ENCODE data around the gene CALHM6. TPM values are rescaled to one million over a fixed set of nuclear protein-coding genes. Genes with fewer than 3 reads are reported as not detected.

CALHM6 gene
- total RNA-seq, 5 donors from 2014 or later (not counting 1 experiment from before 2014, with no cell fraction given): 0.53 to 15.4 (median 3.8) TPM

DNA sequence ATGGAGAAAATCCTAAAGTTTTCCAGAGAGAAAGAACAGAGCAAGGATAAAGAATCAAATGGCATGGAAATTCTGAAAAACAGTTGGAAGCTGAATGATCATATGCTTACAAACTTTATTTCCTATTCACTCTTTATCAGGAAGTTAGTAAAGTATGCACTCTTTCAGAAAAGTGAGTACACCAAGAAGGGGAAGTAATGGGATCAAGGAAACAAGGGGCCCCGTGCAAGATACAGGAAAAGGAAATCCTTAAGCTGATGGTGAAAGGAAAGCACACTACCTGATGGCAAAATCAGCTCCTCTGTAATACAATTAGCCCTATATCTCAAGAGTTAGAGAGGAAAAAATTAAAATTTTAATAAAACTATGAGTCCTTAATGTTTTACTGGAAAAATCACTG is 14.0 kb downstream of the CALHM6 start:
- DNase-seq (no peak), ATAC-seq (replicated peaks in 1 of 4) (no peak)
- Histone ChIP-seq H3K4me1 (ENCODE audit: control insufficient read depth in 1 of 2, extremely low read depth in 1 of 2, insufficient read depth in 2 of 2, low read length in 2 of 2) (peaks cover 6 to 9% of the 10 kb centered on the region in 2 experiments), H3K9me3 (no peaks in the 10 kb centered on the region), H3K4me3 (ENCODE audit: control insufficient read depth in 1 of 2, extremely low read depth in 1 of 2, low read length in 1 of 2) (peak overlapping the region in 1 of 2 donors; percentile 26), H3K27ac (ENCODE audit: low read length) (peak overlapping the region; percentile 62), H3K27me3 (replicated peaks in 1 of 2; ENCODE audit: control insufficient read depth in 2 of 2, extremely low read depth in 1 of 2, insufficient read depth in 2 of 2, low read length in 1 of 2) (no peaks in the 10 kb centered on the region), H3K36me3 (ENCODE audit: control insufficient read depth in 2 of 2, extremely low read depth in 1 of 2, insufficient read depth in 1 of 2, low read length in 1 of 2) (no peaks in the 10 kb centered on the region)
- whole genome bisulfite sequencing (ENCODE audit: insufficient coverage): no CpG with 5 or more reads among the region's 1 CpG
- H3K4me1 Mint-ChIP-seq: peaks cover 22 to 30% (median 23%) of the 10 kb centered on the region in 3 donors
- H3K27ac Mint-ChIP-seq: peak overlapping the region in 1 of 2 donors; percentile 89
- peaks cover 0 to 8% of the 10 kb centered on the region in 2 donors for H3K27me3 Mint-ChIP-seq
- POLR2A ChIA-PET: no interaction called here
- peak overlapping the region in 2 of 3 donors; percentile 66 to 74 for H3K4me3 Mint-ChIP-seq
- H3K36me3 Mint-ChIP-seq: no peaks in the 10 kb centered on the region
- no peaks in the 10 kb centered on the region for H3K9me3 Mint-ChIP-seq
- CTCF ChIA-PET: no interaction called here

DNA sequence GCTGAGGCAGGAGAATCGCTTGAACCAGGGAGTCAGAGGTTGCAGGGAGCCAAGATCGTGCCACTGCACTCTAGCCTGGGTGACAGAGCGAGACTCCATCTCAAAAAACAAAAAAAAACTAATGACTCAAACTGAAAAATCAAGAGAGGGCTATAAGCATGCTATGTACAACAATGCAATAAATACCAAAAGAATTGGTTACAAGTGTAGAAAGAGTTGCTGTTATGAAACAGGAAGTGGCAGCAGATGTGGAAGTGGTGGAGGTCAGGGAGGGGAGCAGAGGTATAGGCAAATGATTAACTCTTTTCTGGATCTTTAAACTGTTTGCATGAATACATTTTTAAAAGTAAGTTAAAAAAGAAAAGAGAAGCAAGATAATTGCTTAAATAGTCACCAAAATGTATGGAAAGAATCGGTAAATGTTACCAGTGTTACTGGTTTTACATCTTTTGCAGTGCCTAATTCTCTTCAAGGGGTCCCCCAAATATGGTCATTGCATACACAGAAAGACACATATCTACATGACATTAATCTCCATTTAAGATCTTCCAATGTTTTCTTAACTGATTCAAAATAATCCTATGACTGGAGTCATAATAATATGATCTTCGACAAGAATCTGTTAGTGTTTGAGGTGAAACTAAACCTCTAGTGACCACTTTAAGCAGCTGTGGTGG is 15.0 kb downstream of the CALHM6 start:
- peak in 15 of 35 experiments; percentile 3 to 53 (median 11) for DNase-seq
- ChIA-PET CTCF (interaction anchor here in 1 of 2 donors (0.7 kb wide), 1 partner anchor 84 kb away, joined by 3 read pairs; no protein-coding TSS in a partner anchor), POLR2A (no interaction called here)
- peak overlapping the region; percentile 17 to 74 (median 66) for H3K4me3 Mint-ChIP-seq
- peak; percentile 57 to 98 (median 78) for ATAC-seq (replicated peaks in 1 of 4)
- peaks cover 0 to 8% of the 10 kb centered on the region in 2 donors for H3K27me3 Mint-ChIP-seq
- no peaks in the 10 kb centered on the region for H3K9me3 Mint-ChIP-seq
- Histone ChIP-seq H3K27ac (ENCODE audit: low read length) (peak overlapping the region; percentile 62), H3K9me3 (no peaks in the 10 kb centered on the region), H3K36me3 (ENCODE audit: control insufficient read depth in 2 of 2, extremely low read depth in 1 of 2, insufficient read depth in 1 of 2, low read length in 1 of 2) (no peaks in the 10 kb centered on the region), H3K27me3 (replicated peaks in 1 of 2; ENCODE audit: control insufficient read depth in 2 of 2, extremely low read depth in 1 of 2, insufficient read depth in 2 of 2, low read length in 1 of 2) (no peaks in the 10 kb centered on the region), H3K4me3 (ENCODE audit: control insufficient read depth in 1 of 2, extremely low read depth in 1 of 2, low read length in 1 of 2) (peak overlapping the region in 1 of 2 donors; percentile 26), H3K4me1 (ENCODE audit: control insufficient read depth in 1 of 2, extremely low read depth in 1 of 2, insufficient read depth in 2 of 2, low read length in 2 of 2) (peaks cover 6 to 9% of the 10 kb centered on the region in 2 experiments)
- peaks cover 22 to 30% (median 23%) of the 10 kb centered on the region in 3 donors for H3K4me1 Mint-ChIP-seq
- no CpG with 5 or more reads among the region's 5 CpGs for WGBS (ENCODE audit: insufficient coverage)
- H3K27ac Mint-ChIP-seq: peak overlapping the region; percentile 77 to 89
- H3K36me3 Mint-ChIP-seq: no peaks in the 10 kb centered on the region

DNA sequence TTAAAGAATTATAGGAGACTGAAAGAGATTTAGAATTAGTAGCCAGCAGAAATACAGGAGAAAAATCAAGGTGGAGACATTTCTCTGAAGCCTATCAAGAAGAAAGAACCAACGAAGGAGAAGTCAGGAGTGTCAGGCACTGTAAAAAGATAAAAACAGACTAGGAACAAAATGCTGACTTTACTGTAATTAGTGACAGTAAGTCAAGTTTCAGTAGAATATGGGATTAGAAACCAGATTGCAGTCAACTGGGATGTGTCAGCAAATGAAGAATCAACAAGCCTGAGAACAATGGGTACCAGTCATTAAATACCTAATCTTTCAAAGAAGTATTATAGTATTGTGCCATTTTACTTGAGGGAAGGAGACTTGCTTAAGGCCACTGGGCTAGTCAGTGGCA is 21.6 kb downstream of the CALHM6 start:
- Histone ChIP-seq H3K36me3 (ENCODE audit: control insufficient read depth in 2 of 2, extremely low read depth in 1 of 2, insufficient read depth in 1 of 2, low read length in 1 of 2) (no peaks in the 10 kb centered on the region), H3K27me3 (replicated peaks in 1 of 2; ENCODE audit: control insufficient read depth in 2 of 2, extremely low read depth in 1 of 2, insufficient read depth in 2 of 2, low read length in 1 of 2) (no peaks in the 10 kb centered on the region), H3K9me3 (no peaks in the 10 kb centered on the region), H3K4me1 (ENCODE audit: control insufficient read depth in 1 of 2, extremely low read depth in 1 of 2, insufficient read depth in 2 of 2, low read length in 2 of 2) (no peaks in the 10 kb centered on the region), H3K27ac (ENCODE audit: low read length) (no peak overlapping the region), H3K4me3 (ENCODE audit: control insufficient read depth in 1 of 2, extremely low read depth in 1 of 2, low read length in 1 of 2) (no peak overlapping the region)
- CTCF ChIA-PET: no interaction called here
- no peak overlapping the region for H3K4me3 Mint-ChIP-seq
- DNase-seq (no peak), ATAC-seq (replicated peaks in 1 of 4) (no peak)
- H3K4me1 Mint-ChIP-seq: no peaks in the 10 kb centered on the region
- POLR2A ChIA-PET: no interaction called here
- H3K9me3 Mint-ChIP-seq: no peaks in the 10 kb centered on the region
- H3K36me3 Mint-ChIP-seq: no peaks in the 10 kb centered on the region
- H3K27ac Mint-ChIP-seq: no peak overlapping the region
- WGBS (ENCODE audit: insufficient coverage): 63% methylated on average over 1 of the region's 1 CpG
- peaks cover 9 to 20% of the 10 kb centered on the region in 2 donors for H3K27me3 Mint-ChIP-seq

DNA sequence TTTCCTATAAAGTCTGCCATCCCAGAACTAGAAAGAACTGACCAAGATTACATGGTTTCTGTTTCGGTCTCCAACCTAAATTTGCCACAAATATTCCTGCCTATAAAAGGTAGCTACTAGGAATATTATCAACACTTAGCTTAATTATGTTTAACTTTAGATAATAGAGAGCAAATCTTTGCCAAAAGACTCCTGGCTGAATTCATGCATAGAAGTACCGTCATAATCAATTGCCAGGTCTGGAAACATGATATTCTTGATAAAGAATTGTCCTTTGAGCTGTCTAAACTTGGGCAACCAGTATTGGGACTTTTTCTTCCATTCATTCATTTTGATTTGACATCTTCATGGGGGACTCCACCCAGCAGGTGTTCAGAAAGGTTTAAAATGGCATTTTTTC is 22.4 kb downstream of the CALHM6 start:
- no peaks in the 10 kb centered on the region for H3K4me1 Mint-ChIP-seq
- Histone ChIP-seq H3K4me1 (ENCODE audit: control insufficient read depth in 1 of 2, extremely low read depth in 1 of 2, insufficient read depth in 2 of 2, low read length in 2 of 2) (no peaks in the 10 kb centered on the region), H3K36me3 (ENCODE audit: control insufficient read depth in 2 of 2, extremely low read depth in 1 of 2, insufficient read depth in 1 of 2, low read length in 1 of 2) (no peaks in the 10 kb centered on the region), H3K27ac (ENCODE audit: low read length) (no peak overlapping the region), H3K4me3 (ENCODE audit: control insufficient read depth in 1 of 2, extremely low read depth in 1 of 2, low read length in 1 of 2) (no peak overlapping the region), H3K9me3 (no peaks in the 10 kb centered on the region), H3K27me3 (replicated peaks in 1 of 2; ENCODE audit: control insufficient read depth in 2 of 2, extremely low read depth in 1 of 2, insufficient read depth in 2 of 2, low read length in 1 of 2) (no peaks in the 10 kb centered on the region)
- POLR2A ChIA-PET: interaction anchor here in 1 of 2 donors (0.6 kb wide), 2 partner anchors 16 to 516 kb away, joined by 3 to 7 read pairs; no protein-coding TSS in a partner anchor
- no peak overlapping the region for H3K27ac Mint-ChIP-seq
- H3K27me3 Mint-ChIP-seq: peaks cover 9 to 22% of the 10 kb centered on the region in 2 donors
- DNase-seq: no peak
- 60% methylated on average over 1 of the region's 2 CpGs for WGBS (ENCODE audit: insufficient coverage)
- no peak overlapping the region for H3K4me3 Mint-ChIP-seq
- H3K9me3 Mint-ChIP-seq: no peaks in the 10 kb centered on the region
- CTCF ChIA-PET: interaction anchor here in 1 of 2 donors (0.6 kb wide), 1 partner anchor 39 kb away, joined by 3 read pairs; no protein-coding TSS in a partner anchor
- no peak for ATAC-seq (replicated peaks in 1 of 4)
- no peaks in the 10 kb centered on the region for H3K36me3 Mint-ChIP-seq

DNA sequence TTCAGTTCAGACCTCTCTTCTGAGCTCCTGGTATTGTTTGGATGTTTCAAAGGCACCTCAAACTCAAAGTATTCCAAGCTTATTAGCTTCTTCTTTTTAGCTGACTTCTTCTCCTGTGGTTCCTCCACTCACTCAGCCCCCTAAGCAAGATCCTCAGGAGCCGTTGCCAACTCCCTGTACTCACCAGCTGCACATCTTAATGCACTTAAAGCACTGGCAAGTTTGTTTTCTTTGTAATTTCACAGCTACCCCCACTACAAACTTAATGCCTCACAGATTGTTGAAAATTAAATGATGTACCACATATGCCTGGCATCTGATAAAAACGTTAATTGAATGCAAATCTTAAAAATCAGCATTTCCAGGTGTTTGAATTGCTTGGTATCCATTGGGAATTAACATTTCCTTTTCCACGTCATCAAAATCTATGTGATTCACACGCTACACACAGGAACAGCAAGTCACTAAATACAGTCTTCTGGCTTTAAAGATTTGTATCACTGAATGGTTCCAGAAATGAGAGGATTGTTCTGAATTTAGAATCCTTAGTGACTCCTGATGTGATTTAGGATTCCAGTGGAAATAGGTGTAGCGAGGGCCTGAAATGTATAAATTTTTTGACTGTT is 24.5 kb downstream of the CALHM6 start:
- CTCF ChIA-PET: interaction anchor here in 1 of 2 donors (0.6 kb wide), 1 partner anchor 133 kb away, joined by 3 read pairs; no protein-coding TSS in a partner anchor
- 31% methylated on average over 1 of the region's 5 CpGs for WGBS (ENCODE audit: insufficient coverage)
- ATAC-seq (replicated peaks in 1 of 4): no peak

DNA sequence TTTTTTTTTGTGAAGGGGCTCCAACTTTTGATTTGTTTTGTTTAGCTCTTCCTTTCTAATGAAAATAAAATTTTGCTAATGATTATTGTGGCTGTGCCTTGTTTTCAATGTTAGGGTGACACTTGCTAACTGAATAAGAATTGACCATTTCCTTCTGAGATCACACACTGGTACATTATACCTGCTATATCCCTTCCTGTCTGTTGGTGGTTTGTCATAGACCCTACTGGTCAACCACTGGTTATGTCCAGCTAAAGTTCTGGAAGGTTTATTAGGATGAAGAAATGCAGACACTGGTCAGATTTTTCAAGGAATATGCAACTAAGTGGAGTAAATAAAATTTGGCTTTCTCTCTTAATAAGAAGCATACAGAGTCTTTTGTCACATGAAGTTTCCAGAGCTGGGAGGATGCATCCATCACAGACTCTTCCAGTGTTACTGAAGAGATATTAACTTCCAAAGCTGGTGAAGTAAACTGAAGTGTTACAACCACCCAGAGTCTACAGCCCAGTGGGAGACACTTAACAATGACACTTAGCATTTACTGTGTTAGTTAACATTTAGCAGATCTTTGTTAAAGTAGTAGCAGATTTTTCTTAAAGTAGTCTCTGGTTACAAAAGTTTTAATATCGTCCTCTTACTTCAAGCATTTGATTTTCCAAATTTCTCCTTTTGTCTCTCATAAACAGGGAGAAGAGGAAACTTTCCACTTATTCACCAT is 30.6 kb downstream of the CALHM6 start:
- Histone ChIP-seq H3K4me1 (ENCODE audit: control insufficient read depth in 1 of 2, extremely low read depth in 1 of 2, insufficient read depth in 2 of 2, low read length in 2 of 2) (no peaks in the 10 kb centered on the region), H3K36me3 (ENCODE audit: control insufficient read depth in 2 of 2, extremely low read depth in 1 of 2, insufficient read depth in 1 of 2, low read length in 1 of 2) (no peaks in the 10 kb centered on the region), H3K27me3 (replicated peaks in 1 of 2; ENCODE audit: control insufficient read depth in 2 of 2, extremely low read depth in 1 of 2, insufficient read depth in 2 of 2, low read length in 1 of 2) (no peaks in the 10 kb centered on the region), H3K4me3 (ENCODE audit: control insufficient read depth in 1 of 2, extremely low read depth in 1 of 2, low read length in 1 of 2) (no peak overlapping the region), H3K9me3 (no peaks in the 10 kb centered on the region), H3K27ac (ENCODE audit: low read length) (no peak overlapping the region)
- DNase-seq (no peak), ATAC-seq (replicated peaks in 1 of 4) (no peak)
- Mint-ChIP-seq H3K9me3 (peaks cover 0 to 11% (median 0%) of the 10 kb centered on the region in 3 donors), H3K4me1 (no peaks in the 10 kb centered on the region), H3K27ac (no peak overlapping the region), H3K4me3 (no peak overlapping the region), H3K27me3 (peaks cover 0 to 24% of the 10 kb centered on the region in 2 donors), H3K36me3 (peaks cover 3% of the 10 kb centered on the region)
- no CpG with 5 or more reads among the region's 1 CpG for WGBS (ENCODE audit: insufficient coverage)
- POLR2A ChIA-PET: interaction anchor here in 1 of 2 donors (0.7 kb wide), 1 partner anchor 456 kb away, joined by 5 read pairs; no protein-coding TSS in a partner anchor
- CTCF ChIA-PET: interaction anchor here in 1 of 2 donors (0.6 kb wide), 1 partner anchor 157 kb away, joined by 4 read pairs; no protein-coding TSS in a partner anchor

More for the DNA sequence above, 24.5 kb downstream of the CALHM6 start:
- POLR2A ChIA-PET: no interaction called here
- H3K4me1 ChIP-seq (ENCODE audit: control insufficient read depth in 1 of 2, extremely low read depth in 1 of 2, insufficient read depth in 2 of 2, low read length in 2 of 2): no peaks in the 10 kb centered on the region
- no peak overlapping the region for H3K27ac ChIP-seq (ENCODE audit: low read length)
- no peaks in the 10 kb centered on the region for H3K36me3 ChIP-seq (ENCODE audit: control insufficient read depth in 2 of 2, extremely low read depth in 1 of 2, insufficient read depth in 1 of 2, low read length in 1 of 2)
- H3K9me3 Mint-ChIP-seq: peaks cover 0 to 3% (median 0%) of the 10 kb centered on the region in 3 donors
- H3K4me3 ChIP-seq (ENCODE audit: control insufficient read depth in 1 of 2, extremely low read depth in 1 of 2, low read length in 1 of 2): no peak overlapping the region
- no peaks in the 10 kb centered on the region for H3K36me3 Mint-ChIP-seq
- H3K27me3 ChIP-seq (replicated peaks in 1 of 2; ENCODE audit: control insufficient read depth in 2 of 2, extremely low read depth in 1 of 2, insufficient read depth in 2 of 2, low read length in 1 of 2): no peaks in the 10 kb centered on the region
- no peak for DNase-seq
- H3K4me1 Mint-ChIP-seq: no peaks in the 10 kb centered on the region
- no peak overlapping the region for H3K4me3 Mint-ChIP-seq
- no peaks in the 10 kb centered on the region for H3K9me3 ChIP-seq
- peaks cover 9 to 31% of the 10 kb centered on the region in 2 donors for H3K27me3 Mint-ChIP-seq
- H3K27ac Mint-ChIP-seq: no peak overlapping the region

Data from T-cell (primary cell).